ENCODE results near the gene MYPN. TPM values are rescaled to one million over a fixed set of nuclear protein-coding genes. Genes with fewer than 3 reads are reported as not detected.

The MYPN gene
- total and polyA plus RNA-seq, 2 donors (not counting 1 experiment from before 2014, with no cell fraction given) = not detected

DNA sequence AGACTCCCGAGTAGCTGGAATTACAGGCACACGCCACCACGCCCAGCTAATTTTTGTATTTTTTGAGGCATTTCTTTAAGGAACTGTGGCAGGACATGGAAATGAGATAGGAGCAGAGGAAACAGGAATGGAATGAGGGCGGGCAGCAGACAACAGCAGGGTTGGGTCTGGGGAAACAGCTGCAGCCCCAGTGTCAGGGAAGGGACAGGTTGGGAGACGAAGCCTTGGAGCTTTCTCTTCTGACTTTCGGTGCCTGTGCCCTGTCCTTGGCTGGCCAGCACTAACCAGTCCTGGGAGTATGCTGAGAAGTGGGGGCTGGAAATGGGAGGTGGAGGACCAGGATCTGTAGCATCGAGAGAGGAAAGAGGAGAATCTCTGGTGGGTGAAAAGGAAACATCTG is 75.3 kb downstream of the MYPN start:
- no peak for ATAC-seq (ENCODE audit: low read depth)
- Histone ChIP-seq H3K36me3 (replicated peaks in 1 of 2; ENCODE audit: control extremely low read depth in 1 of 2, control insufficient read depth in 1 of 2, extremely low read depth in 1 of 2, insufficient read depth in 2 of 2, low read length in 1 of 2) (no peaks in the 10 kb centered on the region), H3K9ac (ENCODE audit: low read length) (no peak overlapping the region), H3K27me3 (replicated peaks in 1 of 4; ENCODE audit: control extremely low read depth in 1 of 4, control insufficient read depth in 3 of 4, insufficient read depth in 4 of 4, low read length in 3 of 4) (peaks cover 0 to 11% (median 3%) of the 10 kb centered on the region in 4 experiments), H4K20me1 (ENCODE audit: control insufficient read depth, insufficient read depth, low read length, poor library complexity, severe bottlenecking) (no peaks in the 10 kb centered on the region), H3K4me3 (ENCODE audit: control extremely low read depth in 1 of 5, extremely low read depth in 1 of 5, insufficient read depth in 1 of 5, low read depth in 2 of 5, low read length in 4 of 5) (no peak overlapping the region), H2AFZ (ENCODE audit: insufficient read depth, low read depth, low read length, poor library complexity, severe bottlenecking) (no peak overlapping the region), H3K4me1 (ENCODE audit: control insufficient read depth in 2 of 2, insufficient read depth in 2 of 2, low read length in 2 of 2) (no peaks in the 10 kb centered on the region), H3K4me2 (replicated peaks; ENCODE audit: low read depth, low read length, poor library complexity, severe bottlenecking) (no peak overlapping the region), H3K27ac (ENCODE audit: low read length in 2 of 2) (no peak overlapping the region), H3K79me2 (ENCODE audit: control insufficient read depth, insufficient read depth, low read length) (no peaks in the 10 kb centered on the region), H3K9me3 (ENCODE audit: control extremely low read depth in 1 of 3, control insufficient read depth in 2 of 3, insufficient read depth in 1 of 3, low read length in 2 of 3) (no peaks in the 10 kb centered on the region)
- POLR2A ChIA-PET = no interaction called here
- CTCF ChIA-PET = interaction anchor here (1.5 kb wide), 1 partner anchor 396 kb away, joined by 4 read pairs; no protein-coding TSS in a partner anchor
- no peaks in the 10 kb centered on the region for H3K9me3 Mint-ChIP-seq (ENCODE audit: insufficient read depth)
- H3K4me1 Mint-ChIP-seq = no peaks in the 10 kb centered on the region
- TF ChIP-seq, protein P1, sequence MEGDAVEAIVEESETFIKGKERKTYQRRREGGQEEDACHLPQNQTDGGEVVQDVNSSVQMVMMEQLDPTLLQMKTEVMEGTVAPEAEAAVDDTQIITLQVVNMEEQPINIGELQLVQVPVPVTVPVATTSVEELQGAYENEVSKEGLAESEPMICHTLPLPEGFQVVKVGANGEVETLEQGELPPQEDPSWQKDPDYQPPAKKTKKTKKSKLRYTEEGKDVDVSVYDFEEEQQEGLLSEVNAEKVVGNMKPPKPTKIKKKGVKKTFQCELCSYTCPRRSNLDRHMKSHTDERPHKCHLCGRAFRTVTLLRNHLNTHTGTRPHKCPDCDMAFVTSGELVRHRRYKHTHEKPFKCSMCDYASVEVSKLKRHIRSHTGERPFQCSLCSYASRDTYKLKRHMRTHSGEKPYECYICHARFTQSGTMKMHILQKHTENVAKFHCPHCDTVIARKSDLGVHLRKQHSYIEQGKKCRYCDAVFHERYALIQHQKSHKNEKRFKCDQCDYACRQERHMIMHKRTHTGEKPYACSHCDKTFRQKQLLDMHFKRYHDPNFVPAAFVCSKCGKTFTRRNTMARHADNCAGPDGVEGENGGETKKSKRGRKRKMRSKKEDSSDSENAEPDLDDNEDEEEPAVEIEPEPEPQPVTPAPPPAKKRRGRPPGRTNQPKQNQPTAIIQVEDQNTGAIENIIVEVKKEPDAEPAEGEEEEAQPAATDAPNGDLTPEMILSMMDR (IDR thresholded peaks at IDR 0.05) = no peak
- TF ChIP-seq EZH2 (IDR thresholded peaks at IDR 0.05; ENCODE audit: borderline replicate concordance, insufficient read depth, low read depth, low read length, poor library complexity, severe bottlenecking) = no peak
- H3K27ac Mint-ChIP-seq = no peak overlapping the region
- intact Hi-C loops (cut with micrococcal nuclease) = no loop called here
- peaks cover 20% of the 10 kb centered on the region for H3K27me3 Mint-ChIP-seq
- WGBS (ENCODE audit: insufficient coverage) = 76% methylated on average over 6 of the region's 7 CpGs
- no peak overlapping the region for H3K4me3 Mint-ChIP-seq
- no peak for DNase-seq

DNA sequence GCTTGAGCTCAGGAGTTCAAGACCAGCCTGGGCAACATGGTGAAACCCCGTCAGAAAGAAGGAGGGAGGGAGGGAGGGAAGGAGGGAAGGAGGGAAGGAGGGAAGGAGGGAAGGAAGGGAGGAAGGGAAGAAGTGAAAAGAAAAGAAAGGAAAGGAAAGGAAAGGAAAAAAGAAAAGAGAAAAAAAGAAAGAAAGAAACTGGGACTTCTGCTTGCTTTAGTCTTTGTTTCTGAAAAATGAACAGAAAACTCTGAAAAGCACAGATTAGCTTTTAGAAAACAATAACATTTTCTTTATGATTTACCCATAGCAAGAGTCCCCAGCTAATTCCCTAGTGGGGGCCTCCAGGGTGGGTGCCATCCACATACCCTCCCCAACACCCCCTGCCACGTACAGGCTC is 75.8 kb downstream of the MYPN start:
- no peak overlapping the region for H3K4me3 ChIP-seq (ENCODE audit: control extremely low read depth in 1 of 5, extremely low read depth in 1 of 5, insufficient read depth in 1 of 5, low read depth in 2 of 5, low read length in 4 of 5)
- Mint-ChIP-seq H3K4me1 (no peaks in the 10 kb centered on the region), H3K27me3 (peaks cover 20% of the 10 kb centered on the region), H3K27ac (no peak overlapping the region), H3K4me3 (no peak overlapping the region), H3K9me3 (ENCODE audit: insufficient read depth) (no peaks in the 10 kb centered on the region)
- DNase-seq (no peak), ATAC-seq (ENCODE audit: low read depth) (no peak)
- no peak overlapping the region for H3K9ac ChIP-seq (ENCODE audit: low read length)
- intact Hi-C loops (cut with micrococcal nuclease) = no loop called here
- no peak overlapping the region for H2AFZ ChIP-seq (ENCODE audit: insufficient read depth, low read depth, low read length, poor library complexity, severe bottlenecking)
- peaks cover 0 to 11% (median 3%) of the 10 kb centered on the region in 4 experiments for H3K27me3 ChIP-seq (replicated peaks in 1 of 4; ENCODE audit: control extremely low read depth in 1 of 4, control insufficient read depth in 3 of 4, insufficient read depth in 4 of 4, low read length in 3 of 4)
- H3K36me3 ChIP-seq (replicated peaks in 1 of 2; ENCODE audit: control extremely low read depth in 1 of 2, control insufficient read depth in 1 of 2, extremely low read depth in 1 of 2, insufficient read depth in 2 of 2, low read length in 1 of 2) = no peaks in the 10 kb centered on the region
- WGBS (ENCODE audit: insufficient coverage) = 100% methylated on average over 1 of the region's 2 CpGs
- H3K4me1 ChIP-seq (ENCODE audit: control insufficient read depth in 2 of 2, insufficient read depth in 2 of 2, low read length in 2 of 2) = no peaks in the 10 kb centered on the region
- no peak for TF ChIP-seq EZH2 (IDR thresholded peaks at IDR 0.05; ENCODE audit: borderline replicate concordance, insufficient read depth, low read depth, low read length, poor library complexity, severe bottlenecking)
- TF ChIP-seq, protein P1 (IDR thresholded peaks at IDR 0.05) = no peak
- CTCF ChIA-PET = interaction anchor here (1.5 kb wide), 1 partner anchor 397 kb away, joined by 4 read pairs; no protein-coding TSS in a partner anchor
- no peak overlapping the region for H3K4me2 ChIP-seq (replicated peaks; ENCODE audit: low read depth, low read length, poor library complexity, severe bottlenecking)
- H4K20me1 ChIP-seq (ENCODE audit: control insufficient read depth, insufficient read depth, low read length, poor library complexity, severe bottlenecking) = no peaks in the 10 kb centered on the region
- POLR2A ChIA-PET = no interaction called here
- H3K9me3 ChIP-seq (ENCODE audit: control extremely low read depth in 1 of 3, control insufficient read depth in 2 of 3, insufficient read depth in 1 of 3, low read length in 2 of 3) = no peaks in the 10 kb centered on the region
- no peak overlapping the region for H3K27ac ChIP-seq (ENCODE audit: low read length in 2 of 2)
- H3K79me2 ChIP-seq (ENCODE audit: control insufficient read depth, insufficient read depth, low read length) = no peaks in the 10 kb centered on the region

Measured in B cell (primary cell).